ENCODE results near the gene CHMP2A.
"Not testable (repeated sequence)": the region's sequence is repeated elsewhere in the genome, so short reads cannot be mapped to it uniquely, and the experiment has no call there.

Gene CHMP2A

DNA sequence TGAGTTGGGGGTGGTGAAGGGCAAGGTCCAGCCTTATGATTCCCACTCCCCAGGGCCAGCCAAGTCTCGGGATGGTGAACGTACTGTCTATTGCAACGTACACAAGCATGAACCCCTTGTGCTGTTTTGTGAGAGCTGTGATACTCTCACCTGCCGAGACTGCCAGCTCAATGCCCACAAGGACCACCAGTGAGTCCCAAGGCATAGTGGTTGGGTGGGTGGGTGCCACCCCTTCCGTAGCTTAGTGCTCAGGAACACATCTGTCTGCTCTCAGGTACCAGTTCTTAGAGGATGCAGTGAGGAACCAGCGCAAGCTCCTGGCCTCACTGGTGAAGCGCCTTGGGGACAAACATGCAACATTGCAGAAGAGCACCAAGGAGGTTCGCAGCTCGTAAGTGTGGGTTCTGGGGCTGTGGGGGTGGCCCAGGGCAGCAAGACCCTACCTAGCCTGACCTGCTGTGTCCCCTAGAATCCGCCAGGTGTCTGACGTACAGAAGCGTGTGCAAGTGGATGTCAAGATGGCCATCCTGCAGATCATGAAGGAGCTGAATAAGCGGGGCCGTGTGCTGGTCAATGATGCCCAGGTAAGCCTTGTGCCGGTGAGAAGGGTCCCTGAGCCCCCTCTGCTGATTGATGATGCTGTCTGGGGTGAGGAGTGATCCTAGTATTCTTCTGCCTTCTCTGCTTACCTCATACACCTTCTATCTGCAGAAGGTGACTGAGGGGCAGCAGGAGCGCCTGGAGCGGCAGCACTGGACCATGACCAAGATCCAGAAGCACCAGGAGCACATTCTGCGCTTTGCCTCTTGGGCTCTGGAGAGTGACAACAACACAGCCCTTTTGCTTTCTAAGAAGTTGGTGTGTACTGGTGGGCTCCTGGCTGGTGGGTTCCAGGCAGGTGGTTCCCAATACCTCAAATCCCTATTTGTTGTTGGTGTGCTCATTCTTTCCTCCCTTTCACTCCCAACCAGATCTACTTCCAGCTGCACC, 7.3 kb downstream of the CHMP2A start:
- no peak overlapping the region for H3K27ac ChIP-seq
- peak overlapping the region in 5 of 10 experiments; percentile 14 to 100 (median 31); a peak in 4 of 20 replicates for H3K4me3 ChIP-seq

DNA sequence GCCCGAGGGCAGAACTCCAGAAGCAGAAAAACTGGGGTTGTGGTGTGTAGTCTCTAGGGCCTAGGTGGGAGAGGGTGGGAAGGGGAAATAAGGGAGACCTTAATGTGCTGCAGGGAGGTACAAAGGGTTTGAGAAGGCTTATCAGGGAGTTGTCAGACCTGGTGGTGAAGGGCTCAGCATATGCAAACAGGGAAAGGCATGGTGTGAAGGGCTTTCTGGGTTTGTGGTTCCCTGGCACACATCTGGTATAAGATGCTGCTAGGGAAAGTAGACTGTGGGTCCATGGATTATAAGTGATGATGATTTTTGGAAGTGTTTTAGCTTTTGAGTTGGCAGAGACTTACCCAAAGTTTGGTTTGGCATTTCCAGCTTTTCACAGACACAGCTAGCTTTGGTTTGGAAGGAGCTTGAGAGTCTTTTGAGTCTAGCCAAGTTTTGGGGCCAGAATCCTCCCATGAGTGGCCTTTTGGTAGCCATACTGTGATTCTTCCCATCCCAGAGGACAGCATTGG, 8.8 kb downstream of the CHMP2A start:
- H3K27ac ChIP-seq: peak overlapping the region in 10 of 11 experiments; percentile 88 to 99 (median 97); a peak in 18 of 22 replicates
- peaks cover 25 to 63% (median 42%) of the 10 kb centered on the region in 10 experiments for H3K4me1 ChIP-seq
- H3K4me3 ChIP-seq: peak overlapping the region; percentile 90 to 100 (median 100)
- peak overlapping the region; percentile 89 to 100 (median 96) for H3K9ac ChIP-seq
- H3K27me3 ChIP-seq: peaks cover 0 to 4% (median 0%) of the 10 kb centered on the region in 11 experiments; a peak in 2 of 22 replicates
- H4K20me1 ChIP-seq: peaks cover 62 to 68% (median 66%) of the 10 kb centered on the region in 11 experiments
- no peak for TF ChIP-seq Cebpa-rat (IDR thresholded peaks at IDR 0.05)
- H3K9me3 ChIP-seq (replicated peaks in 1 of 11): peaks cover 0 to 6% (median 0%) of the 10 kb centered on the region in 11 experiments; a peak in 4 of 22 replicates
- H3K36me3 ChIP-seq: peaks cover 48 to 64% (median 61%) of the 10 kb centered on the region in 11 experiments
- peak overlapping the region; percentile 88 to 100 (median 98) for H3K4me2 ChIP-seq

More for the DNA sequence above, 7.3 kb downstream of the CHMP2A start:
- Histone ChIP-seq H3K4me1 (peaks cover 25 to 73% (median 40%) of the 10 kb centered on the region in 10 experiments), H3K27me3 (peaks cover 0 to 4% (median 0%) of the 10 kb centered on the region in 11 experiments; a peak in 2 of 22 replicates), H4K20me1 (peaks cover 67 to 83% (median 82%) of the 10 kb centered on the region in 11 experiments), H3K4me2 (peak overlapping the region; percentile 36 to 100 (median 88); a peak in 20 of 22 replicates), H3K36me3 (peaks cover 64 to 79% (median 76%) of the 10 kb centered on the region in 11 experiments), H3K9ac (peak overlapping the region; percentile 19 to 61 (median 43); a peak in 15 of 22 replicates), H3K9me3 (replicated peaks in 1 of 11) (peaks cover 0 to 6% (median 0%) of the 10 kb centered on the region in 11 experiments; a peak in 4 of 22 replicates)
- no peak for TF ChIP-seq Cebpa-rat (IDR thresholded peaks at IDR 0.05)

DNA sequence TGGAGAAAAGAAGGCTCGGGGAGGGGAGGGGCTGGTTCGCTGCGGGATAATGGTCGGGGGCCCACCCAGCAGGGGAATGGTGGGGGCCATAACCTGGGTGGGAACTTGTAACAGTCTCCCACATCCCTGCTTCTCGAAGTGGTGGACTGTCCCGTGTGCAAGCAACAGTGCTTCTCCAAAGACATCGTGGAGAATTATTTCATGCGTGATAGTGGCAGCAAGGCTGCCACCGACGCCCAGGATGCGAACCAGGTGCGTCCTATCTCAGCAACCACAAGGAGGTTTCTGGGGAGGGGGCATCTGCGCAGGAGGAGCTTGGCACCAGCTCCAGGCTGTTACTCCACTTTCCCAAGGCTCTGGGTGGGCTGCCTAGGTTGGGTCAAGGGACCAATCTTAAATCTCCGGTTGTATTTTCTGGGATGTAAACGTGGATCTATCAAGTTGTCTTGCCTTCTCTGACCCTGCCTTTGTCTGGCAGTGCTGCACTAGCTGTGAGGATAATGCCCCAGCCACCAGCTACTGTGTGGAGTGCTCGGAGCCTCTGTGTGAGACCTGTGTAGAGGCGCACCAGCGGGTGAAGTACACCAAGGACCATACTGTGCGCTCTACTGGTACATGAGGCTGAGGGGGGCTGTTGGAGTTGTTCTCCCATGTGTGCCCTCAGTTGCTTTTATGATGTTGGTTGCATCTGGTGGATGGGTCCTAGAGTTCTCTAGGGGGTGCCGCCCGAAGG, 9.5 kb downstream of the CHMP2A start:
- peak overlapping the region; percentile 90 to 100 (median 100) for H3K4me3 ChIP-seq
- peaks cover 56 to 61% (median 60%) of the 10 kb centered on the region in 11 experiments for H4K20me1 ChIP-seq
- H3K9ac ChIP-seq: peak overlapping the region; percentile 89 to 100 (median 96)
- H3K4me1 ChIP-seq: peaks cover 25 to 59% (median 42%) of the 10 kb centered on the region in 10 experiments
- TF ChIP-seq Cebpa-rat (IDR thresholded peaks at IDR 0.05): no peak
- H3K27me3 ChIP-seq: peaks cover 0 to 4% (median 0%) of the 10 kb centered on the region in 11 experiments; a peak in 2 of 22 replicates
- peak overlapping the region; percentile 88 to 100 (median 98) for H3K4me2 ChIP-seq
- peak overlapping the region; percentile 88 to 99 (median 96); a peak in 21 of 22 replicates for H3K27ac ChIP-seq
- peaks cover 42 to 58% (median 55%) of the 10 kb centered on the region in 11 experiments for H3K36me3 ChIP-seq
- peaks cover 0 to 6% (median 0%) of the 10 kb centered on the region in 11 experiments; a peak in 4 of 22 replicates for H3K9me3 ChIP-seq (replicated peaks in 1 of 11)

DNA sequence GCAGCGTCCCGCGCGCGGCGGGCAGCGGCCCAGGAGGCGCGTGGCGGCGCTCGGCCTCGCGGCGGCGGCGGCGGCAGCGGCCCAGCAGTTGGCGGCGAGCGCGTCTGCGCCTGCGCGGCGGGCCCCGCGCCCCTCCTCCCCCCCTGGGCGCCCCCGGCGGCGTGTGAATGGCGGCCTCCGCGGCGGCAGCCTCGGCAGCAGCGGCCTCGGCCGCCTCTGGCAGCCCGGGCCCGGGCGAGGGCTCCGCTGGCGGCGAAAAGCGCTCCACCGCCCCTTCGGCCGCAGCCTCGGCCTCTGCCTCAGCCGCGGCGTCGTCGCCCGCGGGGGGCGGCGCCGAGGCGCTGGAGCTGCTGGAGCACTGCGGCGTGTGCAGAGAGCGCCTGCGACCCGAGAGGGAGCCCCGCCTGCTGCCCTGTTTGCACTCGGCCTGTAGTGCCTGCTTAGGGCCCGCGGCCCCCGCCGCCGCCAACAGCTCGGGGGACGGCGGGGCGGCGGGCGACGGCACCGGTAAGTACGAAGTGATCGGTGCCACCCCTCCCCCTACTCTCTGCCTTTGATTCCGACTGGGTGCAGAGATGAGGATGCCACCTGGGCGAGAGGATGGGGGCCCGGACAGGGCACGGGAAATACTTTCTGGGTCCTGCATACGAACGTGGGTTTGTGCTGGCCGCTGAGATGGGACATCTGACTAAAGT, 10.2 kb downstream of the CHMP2A start:
- Histone ChIP-seq H3K4me1 (peaks cover 25 to 55% (median 38%) of the 10 kb centered on the region in 10 experiments), H3K4me3 (peak overlapping the region; percentile 90 to 100 (median 100)), H3K9me3 (replicated peaks in 1 of 11) (peaks cover 0 to 6% (median 0%) of the 10 kb centered on the region in 11 experiments; a peak in 4 of 22 replicates), H3K27me3 (peaks cover 0 to 4% (median 0%) of the 10 kb centered on the region in 11 experiments; a peak in 2 of 22 replicates), H3K27ac (peak overlapping the region; percentile 88 to 99 (median 96)), H3K9ac (peak overlapping the region; percentile 89 to 100 (median 96)), H4K20me1 (peaks cover 49 to 54% (median 53%) of the 10 kb centered on the region in 11 experiments), H3K36me3 (peaks cover 35 to 50% (median 48%) of the 10 kb centered on the region in 11 experiments), H3K4me2 (peak overlapping the region; percentile 88 to 100 (median 98))
- TF ChIP-seq Cebpa-rat (IDR thresholded peaks at IDR 0.05): no peak

DNA sequence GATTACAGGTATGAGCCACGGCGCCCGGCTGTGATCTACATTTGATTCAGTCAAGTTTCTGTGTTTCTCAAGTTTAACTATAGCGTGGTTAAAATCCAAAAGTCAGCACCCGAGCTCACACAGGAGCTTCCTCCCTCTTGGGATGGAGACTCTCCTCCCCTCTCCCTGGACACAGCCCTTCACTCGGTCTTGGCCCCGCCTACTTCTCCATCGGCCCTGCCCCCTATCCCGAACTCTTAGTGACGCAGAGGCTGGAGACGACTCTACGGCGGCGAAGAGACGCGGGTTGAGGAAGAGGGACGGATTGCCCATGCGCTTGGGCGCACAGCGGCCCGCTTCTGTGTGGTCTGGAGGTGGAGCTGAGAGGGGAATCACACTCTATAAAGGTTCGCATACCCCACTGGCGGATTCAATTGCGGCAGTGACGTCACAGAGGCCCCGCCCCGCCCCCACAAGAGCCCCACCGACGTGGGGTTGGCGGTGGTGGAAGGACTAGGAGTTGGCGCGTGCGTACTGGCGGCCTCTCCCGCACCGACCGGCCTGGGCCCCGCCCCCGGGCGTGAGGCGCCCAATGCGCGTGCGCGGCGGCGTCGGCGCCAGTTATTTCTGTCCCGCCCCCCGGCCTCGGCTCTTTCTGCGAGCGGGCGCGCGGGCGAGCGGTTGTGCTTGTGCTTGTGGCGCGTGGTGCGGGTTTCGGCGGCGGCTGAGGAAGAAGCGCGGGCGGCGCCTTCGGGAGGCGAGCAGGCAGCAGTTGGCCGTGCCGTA, 10.9 kb downstream of the CHMP2A start, which contains the start of gene TRIM28:
Gene TRIM28, plus strand, starts transcription at position 239 of the 765 bp plus-strand sequence. CDS start 694 bp downstream, outside the sequence.
- Histone ChIP-seq H3K27me3 (peaks cover 0 to 4% (median 0%) of the 10 kb centered on the region in 11 experiments; a peak in 2 of 22 replicates), H3K4me2 (peak within 1 kb of the TSS; percentile 94 to 100 (median 98)), H3K27ac (peak within 1 kb of the TSS; percentile 88 to 99 (median 96)), H3K4me1 (peaks cover 25 to 55% (median 41%) of the 10 kb centered on the region in 10 experiments), H3K4me3 (peak within 1 kb of the TSS; percentile 90 to 100 (median 100)), H4K20me1 (peaks cover 42 to 47% (median 46%) of the 10 kb centered on the region in 11 experiments), H3K9ac (peak within 1 kb of the TSS; percentile 89 to 100 (median 96)), H3K9me3 (replicated peaks in 1 of 11) (peaks cover 0 to 6% (median 0%) of the 10 kb centered on the region in 11 experiments; a peak in 4 of 22 replicates), H3K36me3 (peaks cover 28 to 43% (median 40%) of the 10 kb centered on the region in 11 experiments)
- no peak for TF ChIP-seq Cebpa-rat (IDR thresholded peaks at IDR 0.05)

DNA sequence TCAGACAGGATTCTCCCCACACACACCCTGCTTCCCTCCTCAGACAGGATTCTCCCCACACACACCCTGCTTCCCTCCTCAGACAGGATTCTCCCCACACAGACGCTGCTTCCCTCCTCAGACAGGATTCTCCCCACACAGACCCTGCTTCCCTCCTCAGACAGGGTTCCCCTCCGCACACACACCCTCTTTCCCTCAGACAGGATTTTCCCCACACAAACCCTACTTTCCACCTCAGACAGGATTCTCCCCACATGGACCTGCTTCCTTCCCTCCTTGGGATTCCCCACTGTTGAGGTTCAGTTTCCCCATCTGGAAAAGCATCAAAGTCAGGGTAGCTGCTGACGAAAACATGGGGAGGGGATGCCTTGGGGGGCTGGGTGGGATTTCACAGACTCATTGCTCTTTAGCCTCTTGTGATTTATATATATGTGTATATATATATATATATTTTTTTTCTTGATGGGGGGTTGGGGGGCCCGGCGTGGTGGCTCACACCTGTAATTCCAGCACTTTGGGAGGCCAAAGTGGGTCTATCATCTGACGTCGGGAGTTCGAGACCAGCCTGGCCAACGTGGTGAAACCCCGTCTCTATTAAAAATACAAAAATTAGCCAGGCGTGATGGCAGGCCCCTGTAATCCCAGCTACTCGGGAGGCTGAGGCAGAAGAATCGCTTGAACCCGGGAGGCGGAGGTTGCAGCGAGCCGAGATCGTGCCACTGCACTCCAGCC, 12.1 kb downstream of the CHMP2A start:
- Histone ChIP-seq H3K4me2 (peak overlapping the region; percentile 77 to 94 (median 81)), H4K20me1 (peaks cover 32 to 35% (median 34%) of the 10 kb centered on the region in 11 experiments), H3K4me3 (peak overlapping the region in 6 of 10 experiments; percentile 59 to 100 (median 94); a peak in 7 of 20 replicates), H3K9ac (peak overlapping the region in 10 of 11 experiments; percentile 89 to 98 (median 96); a peak in 14 of 22 replicates), H3K4me1 (peaks cover 35 to 59% (median 50%) of the 10 kb centered on the region in 10 experiments), H3K36me3 (peaks cover 16 to 31% (median 28%) of the 10 kb centered on the region in 11 experiments), H3K27ac (peak overlapping the region; percentile 88 to 99 (median 96); a peak in 18 of 22 replicates)
- not testable (repeated sequence) for H3K9me3 ChIP-seq (replicated peaks in 1 of 11); H3K27me3 ChIP-seq

DNA sequence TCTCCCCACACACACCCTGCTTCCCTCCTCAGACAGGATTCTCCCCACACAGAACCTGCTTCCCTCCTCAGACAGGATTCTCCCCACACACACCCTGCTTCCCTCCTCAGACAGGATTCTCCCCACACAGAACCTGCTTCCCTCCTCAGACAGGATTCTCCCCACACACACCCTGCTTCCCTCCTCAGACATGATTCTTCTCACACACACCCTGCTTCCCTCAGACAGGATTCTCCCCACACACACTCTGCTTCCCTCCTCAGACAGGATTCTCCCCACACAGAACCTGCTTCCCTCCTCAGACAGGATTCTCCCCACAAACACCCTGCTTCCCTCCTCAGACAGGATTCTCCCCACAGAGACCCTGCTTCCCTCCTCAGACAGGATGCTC, 15.7 kb downstream of the CHMP2A start:
- H3K36me3 ChIP-seq; H3K9me3 ChIP-seq (replicated peaks in 1 of 11); H3K27me3 ChIP-seq; H4K20me1 ChIP-seq: not testable (repeated sequence)
- Histone ChIP-seq H3K9ac (peak overlapping the region in 9 of 11 experiments; percentile 74 to 88 (median 83); a peak in 19 of 22 replicates), H3K4me3 (peak overlapping the region in 1 of 10 experiments; percentile 50; a peak in 1 of 20 replicates), H3K4me1 (peaks cover 24 to 46% (median 36%) of the 10 kb centered on the region in 10 experiments), H3K4me2 (peak overlapping the region in 9 of 11 experiments; percentile 81 to 99 (median 96); a peak in 16 of 22 replicates), H3K27ac (peak overlapping the region in 9 of 11 experiments; percentile 78 to 97 (median 91); a peak in 18 of 22 replicates)
